Activated CD4-positive, alpha-beta T cell treated with anti-CD3 and anti-CD28 coated beads, Interleukin-2, Interleukin-4, amounts not matched to agents 100 ng/mL and 50 ng/mL, durations not matched to agents 16 hours and 8 hours (primary cell): ENCODE results near the gene SLC35B2.

Experiments
- DNase-seq: peaks from one replicate; pipeline ENCODE4 v3.0.0-alpha.2; 2020; ENCODE audit warnings: low spot score

Gene SLC35B2

DNA sequence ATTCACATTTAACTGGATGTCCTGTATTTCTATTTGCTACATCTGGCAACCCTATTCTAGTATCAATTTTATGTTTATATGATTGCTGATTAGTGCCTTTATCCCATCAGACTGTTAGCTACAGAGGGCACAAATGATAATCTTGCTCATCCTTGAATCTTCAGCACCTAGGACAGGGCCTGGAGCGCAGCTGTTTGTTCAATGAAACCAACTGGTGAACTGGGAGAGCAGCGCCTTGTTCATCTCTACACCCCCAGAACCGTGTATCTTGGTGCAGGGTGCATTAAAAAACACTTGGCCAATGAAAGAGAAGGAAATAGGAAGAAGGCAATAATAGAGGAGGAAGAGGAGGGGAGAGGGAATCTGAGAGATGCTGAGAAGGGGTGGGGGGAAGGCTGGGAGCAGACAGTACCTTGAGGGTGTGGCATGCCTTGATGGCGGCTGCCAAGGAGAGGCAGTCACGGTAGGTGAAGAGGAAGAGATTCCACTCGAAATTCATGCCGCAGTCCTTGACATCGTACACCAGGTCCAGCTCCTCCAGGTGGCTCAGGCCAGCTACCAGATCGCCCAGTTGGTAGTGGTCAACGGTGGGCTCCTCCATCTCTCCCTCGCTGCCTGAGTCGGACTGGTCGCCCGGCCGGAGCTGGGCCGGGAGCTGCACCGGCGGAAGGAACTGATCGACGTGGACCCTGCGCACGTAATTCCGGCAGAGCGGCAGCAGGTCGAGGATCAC, 28.4 kb upstream of the SLC35B2 start:
- no peak for DNase-seq

GRCh38 chr6:44284867-44285266, 27.5 kb upstream of the SLC35B2 start:
- no peak for DNase-seq

DNA sequence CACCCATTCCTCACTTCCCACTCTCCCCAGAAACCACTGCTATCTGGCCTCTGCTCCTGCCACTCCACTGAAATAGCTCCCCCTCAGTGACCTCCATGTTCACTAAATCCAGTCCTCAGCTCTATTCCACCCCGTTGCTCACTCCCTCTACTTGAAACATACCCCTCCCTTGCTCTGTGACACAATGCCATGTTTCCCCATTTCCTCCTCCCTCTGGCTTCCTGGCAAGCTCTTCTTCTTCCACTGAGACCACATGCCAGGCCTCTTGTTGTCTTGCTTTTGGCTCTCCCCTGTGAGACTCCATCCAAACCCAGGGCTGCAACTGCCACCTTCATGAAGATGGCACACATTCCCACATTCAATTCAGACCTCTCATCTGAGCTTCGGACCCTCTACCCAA, 26.8 kb upstream of the SLC35B2 start:
- DNase-seq = no peak

- no peak for DNase-seq
Observed at GRCh38 chr6:44278774-44279697, 21.7 kb upstream of the SLC35B2 start.

DNA sequence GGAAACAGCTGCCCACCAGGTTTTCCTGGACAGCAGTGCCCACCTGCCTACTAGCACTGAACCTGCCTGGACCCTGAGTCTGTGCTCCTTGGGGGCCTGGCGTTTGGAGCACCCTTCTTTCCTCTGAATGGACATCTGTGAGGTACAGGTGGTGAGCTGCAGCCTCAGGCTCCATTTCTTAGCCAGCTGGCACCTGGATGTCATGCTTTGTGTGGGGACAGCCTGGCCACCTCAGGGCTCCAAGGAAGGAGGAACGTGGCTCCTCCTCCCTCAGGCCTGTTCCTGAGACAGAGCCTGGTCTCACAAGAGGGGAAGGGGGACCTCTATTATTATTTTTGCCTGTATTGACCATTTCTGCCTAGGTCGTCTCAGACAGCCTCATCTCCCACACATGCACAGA, 21.0 kb upstream of the SLC35B2 start:
- no peak for DNase-seq

GRCh38 chr6:44277763-44278162, 20.4 kb upstream of the SLC35B2 start:
- no peak for DNase-seq

DNA sequence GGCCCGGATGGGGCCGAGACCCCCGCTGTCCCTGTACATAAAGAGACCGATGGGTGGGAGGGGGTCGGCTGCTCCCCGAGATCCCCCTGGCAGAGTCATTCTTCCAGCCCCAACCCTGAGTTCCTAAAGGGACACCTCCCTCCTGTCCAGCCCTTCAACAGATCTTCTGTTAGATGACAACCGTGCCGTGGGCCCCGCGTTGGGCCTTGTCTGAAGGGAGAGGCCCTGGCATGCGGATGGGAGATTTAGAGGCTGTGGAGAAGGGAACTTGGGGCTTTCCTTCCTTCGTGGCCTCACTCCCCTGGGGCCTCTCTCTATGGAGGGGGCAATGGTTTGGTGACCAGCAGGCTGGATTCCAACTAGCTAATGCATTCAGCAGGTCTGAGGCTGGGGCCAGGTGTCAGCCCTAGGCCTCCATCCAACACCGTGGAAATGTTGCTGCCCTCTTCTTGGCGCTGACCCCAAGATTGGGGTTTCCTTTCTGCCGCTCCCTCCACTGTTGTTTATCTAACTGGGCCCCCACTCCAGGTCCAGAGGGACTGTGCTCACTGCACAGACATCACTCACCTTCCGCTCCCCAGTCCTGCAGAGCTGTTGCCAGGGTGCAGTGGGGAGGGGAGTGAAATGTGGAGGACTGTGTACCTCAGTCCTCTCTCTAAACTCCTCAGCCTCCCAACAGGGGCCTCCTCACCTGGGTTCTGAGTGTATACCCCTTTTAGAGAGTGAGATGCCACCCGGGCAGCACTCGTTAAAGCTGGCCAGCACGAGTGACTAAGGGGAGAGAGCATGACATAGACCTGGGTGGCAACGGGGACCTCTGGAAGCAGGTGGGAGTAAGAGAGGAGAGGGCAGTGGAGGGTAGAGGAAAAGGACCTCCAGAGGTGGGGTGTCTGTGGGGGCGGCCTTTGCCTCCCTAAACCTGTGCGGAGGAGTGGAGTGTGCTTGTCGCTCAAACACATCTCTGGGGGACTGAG, 19.6 kb upstream of the SLC35B2 start:
- no peak for DNase-seq

GRCh38 chr6:44275749-44276648, 18.7 kb upstream of the SLC35B2 start:
- no peak for DNase-seq

DNA sequence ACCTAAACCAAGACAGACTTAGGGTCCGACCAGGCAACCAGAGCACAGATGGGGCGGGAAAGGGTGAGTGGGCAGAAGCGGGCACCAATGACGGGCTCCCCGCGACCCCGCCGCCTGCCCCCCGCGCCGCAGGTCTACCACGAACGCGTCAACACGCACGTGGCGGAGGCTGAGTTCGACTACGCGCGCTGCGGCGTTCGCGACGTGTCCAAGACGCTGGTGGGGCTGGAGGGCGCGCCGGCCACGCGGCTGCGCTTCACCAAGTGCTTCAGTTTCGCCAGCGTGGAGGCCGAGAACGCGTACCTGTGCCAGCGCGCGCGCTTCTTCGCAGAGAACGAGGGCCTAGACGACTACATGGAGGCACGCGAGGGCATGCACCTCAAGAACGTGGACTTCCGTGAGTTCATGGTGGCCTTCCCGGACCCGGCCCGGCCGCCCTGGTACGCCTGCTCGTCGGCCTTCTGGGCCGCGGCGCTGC, 18.0 kb upstream of the SLC35B2 start:
- DNase-seq = no peak

- DNase-seq = no peak
Observed at GRCh38 chr6:44273617-44274016, 16.3 kb upstream of the SLC35B2 start.

- no peak for DNase-seq
Observed at GRCh38 chr6:44272999-44273566, 15.8 kb upstream of the SLC35B2 start.

- DNase-seq = no peak
Observed at GRCh38 chr6:44272529-44272928, 15.2 kb upstream of the SLC35B2 start.

- no peak for DNase-seq
Observed at GRCh38 chr6:44271914-44272313, 14.6 kb upstream of the SLC35B2 start.

DNA sequence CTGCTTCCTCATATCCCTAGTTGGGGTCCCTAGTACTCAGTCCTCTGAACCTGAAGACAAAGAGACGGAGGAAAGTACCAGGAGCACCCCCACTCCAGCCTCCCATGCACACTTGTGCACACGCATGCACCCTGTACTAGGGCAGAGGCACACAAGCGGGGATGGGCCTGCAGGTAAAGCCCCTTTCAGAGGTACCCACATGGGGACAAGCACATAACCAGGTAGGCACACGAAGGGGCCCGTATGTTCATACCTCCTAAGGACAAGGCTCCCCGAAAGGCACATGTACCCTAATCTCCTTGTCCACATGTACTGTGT, 14.0 kb upstream of the SLC35B2 start:
- no peak for DNase-seq

- DNase-seq = no peak
Observed at GRCh38 chr6:44270526-44271405, 13.4 kb upstream of the SLC35B2 start.

DNA sequence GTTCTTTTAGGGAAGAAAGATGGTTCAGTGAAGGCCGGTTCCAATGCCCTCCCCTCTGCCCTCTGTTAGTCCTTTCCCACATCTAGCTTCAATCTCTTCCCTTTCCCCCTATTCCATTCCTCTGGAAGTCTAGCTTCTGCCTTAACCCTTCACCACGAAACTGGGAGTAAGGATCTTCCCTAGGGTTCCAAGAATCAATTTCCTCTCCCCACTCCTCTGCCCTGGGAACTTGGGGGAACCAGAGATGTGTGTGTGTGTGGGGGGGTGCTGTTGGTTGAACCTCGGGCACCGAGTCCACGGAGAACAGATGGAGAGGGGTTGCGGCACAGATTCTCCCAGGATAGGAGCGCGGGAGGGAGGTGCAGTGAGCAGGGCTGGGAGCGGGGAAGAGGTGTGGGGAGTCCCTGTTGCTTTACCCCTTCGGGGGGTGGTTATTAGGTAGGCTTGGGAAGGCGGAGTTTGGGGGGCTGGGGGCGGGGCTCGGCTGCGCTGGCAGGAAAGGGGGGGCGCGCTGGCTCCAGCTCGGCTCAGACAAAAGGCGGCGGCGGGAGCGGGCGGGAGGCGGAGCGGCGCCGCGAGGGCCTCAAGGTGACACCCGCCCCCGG, 12.7 kb upstream of the SLC35B2 start, which contains the start of gene TMEM151B:
TSS of gene TMEM151B (plus strand) at position 530 of the 605 bp plus-strand sequence. CDS start 293 bp downstream, outside the sequence.
- no peak for DNase-seq

- peak; percentile 51 for DNase-seq
Observed at GRCh38 chr6:44269178-44269920, 12.0 kb upstream of the SLC35B2 start.

DNA sequence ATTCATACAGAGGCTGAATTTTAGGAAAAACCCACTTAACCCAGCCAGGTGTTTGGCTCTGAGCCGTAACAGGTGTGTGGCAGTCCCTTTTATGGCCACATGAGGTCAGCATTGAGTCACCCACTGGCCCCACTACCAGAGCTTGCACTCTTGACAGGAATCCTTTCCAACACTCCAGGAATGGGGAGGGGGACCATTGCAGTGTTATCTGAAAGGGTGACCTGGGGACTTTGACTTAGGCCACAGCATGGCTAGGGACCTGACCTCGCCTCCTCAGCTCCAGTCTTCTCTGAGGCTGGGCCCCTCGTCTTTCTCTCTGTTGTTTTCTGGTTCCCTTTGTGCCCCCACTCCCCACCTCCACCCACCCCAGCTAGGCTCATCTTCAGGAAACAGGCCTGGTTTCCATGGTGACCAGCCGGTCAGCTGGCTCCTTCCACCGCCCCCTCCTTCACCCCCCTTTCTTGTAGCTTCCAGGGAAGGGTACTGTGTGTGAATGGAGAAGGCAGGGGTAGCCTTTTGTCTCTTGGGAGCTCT, 10.8 kb upstream of the SLC35B2 start:
- peak; percentile 64 for DNase-seq
